Inferior parietal cortex (tissue), 1 donor: Measurements from ENCODE around the gene MON1A.
"Not testable (repeated sequence)": the region's sequence is repeated elsewhere in the genome, so short reads cannot be mapped to it uniquely, and the experiment has no call there.

Experiments
- DNase-seq: peaks from one replicate; pipeline ENCODE4 v3.0.0-alpha.2; 2016; ENCODE audit errors: extremely low spot score

Gene MON1A

GRCh38 chr3:49917806-49918590 is 11.6 kb downstream of the MON1A start:
- DNase-seq, result not testable (repeated sequence)

GRCh38 chr3:49916686-49917085 is 12.9 kb downstream of the MON1A start:
- DNase-seq, result no peak

- no peak for DNase-seq
Observed at GRCh38 chr3:49914906-49915305, 14.7 kb downstream of the MON1A start.

GRCh38 chr3:49912881-49913281 is 16.7 kb downstream of the MON1A start:
- no peak for DNase-seq

GRCh38 chr3:49911611-49912010 is 18.0 kb downstream of the MON1A start:
- no peak for DNase-seq

- DNase-seq, result no peak
Observed at GRCh38 chr3:49911124-49911420, 18.5 kb downstream of the MON1A start.

- DNase-seq, result no peak
Observed at GRCh38 chr3:49910409-49911123, 19.0 kb downstream of the MON1A start.

- no peak for DNase-seq
Observed at GRCh38 chr3:49908373-49909199, 21.0 kb downstream of the MON1A start.

GRCh38 chr3:49906073-49906743 is 23.4 kb downstream of the MON1A start:
- DNase-seq, result peak; percentile 57

GRCh38 chr3:49904448-49904847 is 25.2 kb downstream of the MON1A start:
- DNase-seq, result not testable (repeated sequence)

GRCh38 chr3:49903451-49904424 is 25.9 kb downstream of the MON1A start, which contains the start of gene MST1R:
Gene MST1R (minus strand): TSS chr3:49903873. CDS start chr3:49903609, 264 bp downstream.
- DNase-seq, result no peak

GRCh38 chr3:49902511-49903345 is 26.9 kb downstream of the MON1A start:
- DNase-seq, result no peak

- DNase-seq, result no peak
Observed at GRCh38 chr3:49901366-49902339, 28.0 kb downstream of the MON1A start.

GRCh38 chr3:49900491-49901153 is 29.0 kb downstream of the MON1A start:
- no peak for DNase-seq

- DNase-seq, result no peak
Observed at GRCh38 chr3:49899815-49900214, 29.8 kb downstream of the MON1A start.

- DNase-seq, result no peak
Observed at GRCh38 chr3:49898991-49899390, 30.6 kb downstream of the MON1A start.

GRCh38 chr3:49896345-49896744 is 33.3 kb downstream of the MON1A start:
- no peak for DNase-seq

- DNase-seq, result no peak
Observed at GRCh38 chr3:49895791-49896190, 33.8 kb downstream of the MON1A start.
